ENCODE data around the gene NARF.

The NARF gene

GRCh38 chr17:82465023-82465603, 6.6 kb downstream of the NARF start:
- DNase-seq, result no peak
- peaks cover 2% of the 10 kb centered on the region for H3K9me3 ChIP-seq (ENCODE audit: insufficient read depth, low read depth, low read length)
- no peak overlapping the region for H2AFZ ChIP-seq (ENCODE audit: insufficient read depth, low read length, poor library complexity)
- no peak overlapping the region for H3K14ac ChIP-seq (ENCODE audit: low read length)
- no peak overlapping the region for H2BK5ac ChIP-seq (ENCODE audit: low read depth, low read length, poor library complexity)
- no peak overlapping the region for H3K4me2 ChIP-seq (ENCODE audit: low read length)
- no peaks in the 10 kb centered on the region for H3K79me2 ChIP-seq (ENCODE audit: control insufficient read depth, insufficient read depth, low read length, poor library complexity)
- no peak overlapping the region for H2BK120ac ChIP-seq (ENCODE audit: insufficient read depth, low read length, poor library complexity)
- no peak overlapping the region for H3K18ac ChIP-seq (ENCODE audit: low read length)
- H2AK5ac ChIP-seq (ENCODE audit: low read length), result no peak overlapping the region
- no peak overlapping the region for H4K91ac ChIP-seq (ENCODE audit: low read depth, low read length)
- H3K27ac ChIP-seq (ENCODE audit: low read depth, low read length), result no peak overlapping the region
- no peaks in the 10 kb centered on the region for H3K27me3 ChIP-seq (ENCODE audit: insufficient read depth, low read length)
- no peaks in the 10 kb centered on the region for H3K4me1 ChIP-seq (ENCODE audit: control insufficient read depth in 1 of 2, insufficient read depth in 2 of 2, low read length in 2 of 2)
- H3K4ac ChIP-seq (ENCODE audit: low read depth, low read length), result no peak overlapping the region
- peaks cover 47 to 54% of the 10 kb centered on the region in 2 experiments for H3K36me3 ChIP-seq (ENCODE audit: control insufficient read depth in 1 of 2, insufficient read depth in 2 of 2, low read length in 2 of 2)
- no CpG with 5 or more reads among the region's 7 CpGs for WGBS (ENCODE audit: extremely low coverage, insufficient coverage, insufficient read length)
- H3K23ac ChIP-seq (ENCODE audit: low read length), result no peak overlapping the region
- H4K12ac ChIP-seq (ENCODE audit: low read depth, low read length), result no peak overlapping the region
- no peak overlapping the region for H3K4me3 ChIP-seq (ENCODE audit: low read depth, low read length)
- H3K79me1 ChIP-seq (ENCODE audit: low read length), result no peaks in the 10 kb centered on the region
- no peak overlapping the region for H4K8ac ChIP-seq (ENCODE audit: low read depth, low read length)
- H3K9ac ChIP-seq (ENCODE audit: low read length), result no peak overlapping the region
- H2BK12ac ChIP-seq (ENCODE audit: low read length), result no peak overlapping the region

- no CpG with 5 or more reads among the region's 7 CpGs for WGBS (ENCODE audit: extremely low coverage, insufficient coverage, insufficient read length)
- H3K27ac ChIP-seq (ENCODE audit: low read depth, low read length), result no peak overlapping the region
These were observed 10.2 kb downstream of the NARF start for GRCh38 chr17:82468692-82469091.

GRCh38 chr17:82470065-82470464, 11.5 kb downstream of the NARF start:
- Histone ChIP-seq H3K27ac (ENCODE audit: low read depth, low read length) (no peak overlapping the region), H3K4me2 (ENCODE audit: low read length) (no peak overlapping the region), H3K9ac (ENCODE audit: low read length) (no peak overlapping the region), H2BK120ac (ENCODE audit: insufficient read depth, low read length, poor library complexity) (no peak overlapping the region), H3K36me3 (ENCODE audit: control insufficient read depth in 1 of 2, insufficient read depth in 2 of 2, low read length in 2 of 2) (peaks cover 31 to 43% of the 10 kb centered on the region in 2 experiments), H4K8ac (ENCODE audit: low read depth, low read length) (no peak overlapping the region), H3K14ac (ENCODE audit: low read length) (no peak overlapping the region), H2AFZ (ENCODE audit: insufficient read depth, low read length, poor library complexity) (no peak overlapping the region), H3K4me1 (ENCODE audit: control insufficient read depth in 1 of 2, insufficient read depth in 2 of 2, low read length in 2 of 2) (no peaks in the 10 kb centered on the region), H2BK12ac (ENCODE audit: low read length) (no peak overlapping the region), H3K23ac (ENCODE audit: low read length) (no peak overlapping the region), H3K79me2 (ENCODE audit: control insufficient read depth, insufficient read depth, low read length, poor library complexity) (no peaks in the 10 kb centered on the region), H3K79me1 (ENCODE audit: low read length) (no peaks in the 10 kb centered on the region), H4K12ac (ENCODE audit: low read depth, low read length) (no peak overlapping the region), H3K4ac (ENCODE audit: low read depth, low read length) (no peak overlapping the region), H4K91ac (ENCODE audit: low read depth, low read length) (no peak overlapping the region), H2AK5ac (ENCODE audit: low read length) (no peak overlapping the region), H3K9me3 (ENCODE audit: insufficient read depth, low read depth, low read length) (peaks cover 2% of the 10 kb centered on the region), H3K18ac (ENCODE audit: low read length) (no peak overlapping the region), H2BK5ac (ENCODE audit: low read depth, low read length, poor library complexity) (no peak overlapping the region), H3K27me3 (ENCODE audit: insufficient read depth, low read length) (no peaks in the 10 kb centered on the region), H3K4me3 (ENCODE audit: low read depth, low read length) (no peak overlapping the region)
- no CpG with 5 or more reads among the region's 7 CpGs for WGBS (ENCODE audit: extremely low coverage, insufficient coverage, insufficient read length)
- no peak for DNase-seq

More at GRCh38 chr17:82468692-82469091, 10.2 kb downstream of the NARF start:
- Histone ChIP-seq H3K4ac (ENCODE audit: low read depth, low read length) (no peak overlapping the region), H3K79me2 (ENCODE audit: control insufficient read depth, insufficient read depth, low read length, poor library complexity) (no peaks in the 10 kb centered on the region), H3K4me1 (ENCODE audit: control insufficient read depth in 1 of 2, insufficient read depth in 2 of 2, low read length in 2 of 2) (no peaks in the 10 kb centered on the region), H4K8ac (ENCODE audit: low read depth, low read length) (no peak overlapping the region), H3K9ac (ENCODE audit: low read length) (no peak overlapping the region), H3K23ac (ENCODE audit: low read length) (no peak overlapping the region), H4K91ac (ENCODE audit: low read depth, low read length) (no peak overlapping the region), H2BK120ac (ENCODE audit: insufficient read depth, low read length, poor library complexity) (no peak overlapping the region), H3K36me3 (ENCODE audit: control insufficient read depth in 1 of 2, insufficient read depth in 2 of 2, low read length in 2 of 2) (peaks cover 39 to 50% of the 10 kb centered on the region in 2 experiments), H2AFZ (ENCODE audit: insufficient read depth, low read length, poor library complexity) (no peak overlapping the region), H3K27me3 (ENCODE audit: insufficient read depth, low read length) (no peaks in the 10 kb centered on the region), H3K9me3 (ENCODE audit: insufficient read depth, low read depth, low read length) (peaks cover 2% of the 10 kb centered on the region), H3K79me1 (ENCODE audit: low read length) (no peaks in the 10 kb centered on the region), H3K4me2 (ENCODE audit: low read length) (no peak overlapping the region), H3K4me3 (ENCODE audit: low read depth, low read length) (no peak overlapping the region), H2BK5ac (ENCODE audit: low read depth, low read length, poor library complexity) (no peak overlapping the region), H2AK5ac (ENCODE audit: low read length) (no peak overlapping the region), H3K18ac (ENCODE audit: low read length) (no peak overlapping the region), H4K12ac (ENCODE audit: low read depth, low read length) (no peak overlapping the region), H3K14ac (ENCODE audit: low read length) (no peak overlapping the region), H2BK12ac (ENCODE audit: low read length) (no peak overlapping the region)
- DNase-seq, result no peak

- no peaks in the 10 kb centered on the region for H3K79me2 ChIP-seq (ENCODE audit: control insufficient read depth, insufficient read depth, low read length, poor library complexity)
- H4K91ac ChIP-seq (ENCODE audit: low read depth, low read length), result no peak overlapping the region
- no peak for DNase-seq
- H3K9me3 ChIP-seq (ENCODE audit: insufficient read depth, low read depth, low read length), result peaks cover 2% of the 10 kb centered on the region
- H3K9ac ChIP-seq (ENCODE audit: low read length), result no peak overlapping the region
- no peak overlapping the region for H2BK120ac ChIP-seq (ENCODE audit: insufficient read depth, low read length, poor library complexity)
- H2BK5ac ChIP-seq (ENCODE audit: low read depth, low read length, poor library complexity), result no peak overlapping the region
- H3K18ac ChIP-seq (ENCODE audit: low read length), result no peak overlapping the region
- no peak overlapping the region for H4K12ac ChIP-seq (ENCODE audit: low read depth, low read length)
- H3K79me1 ChIP-seq (ENCODE audit: low read length), result no peaks in the 10 kb centered on the region
- H3K4ac ChIP-seq (ENCODE audit: low read depth, low read length), result no peak overlapping the region
- no peaks in the 10 kb centered on the region for H3K4me1 ChIP-seq (ENCODE audit: control insufficient read depth in 1 of 2, insufficient read depth in 2 of 2, low read length in 2 of 2)
- H2BK12ac ChIP-seq (ENCODE audit: low read length), result no peak overlapping the region
- peaks cover 31 to 54% of the 10 kb centered on the region in 2 experiments for H3K36me3 ChIP-seq (ENCODE audit: control insufficient read depth in 1 of 2, insufficient read depth in 2 of 2, low read length in 2 of 2)
- no peak overlapping the region for H2AK5ac ChIP-seq (ENCODE audit: low read length)
- H2AFZ ChIP-seq (ENCODE audit: insufficient read depth, low read length, poor library complexity), result no peak overlapping the region
- no peak overlapping the region for H3K23ac ChIP-seq (ENCODE audit: low read length)
- H4K8ac ChIP-seq (ENCODE audit: low read depth, low read length), result no peak overlapping the region
- no CpG with 5 or more reads among the region's 11 CpGs for WGBS (ENCODE audit: extremely low coverage, insufficient coverage, insufficient read length)
- no peak overlapping the region for H3K14ac ChIP-seq (ENCODE audit: low read length)
- no peak overlapping the region for H3K4me2 ChIP-seq (ENCODE audit: low read length)
- H3K27ac ChIP-seq (ENCODE audit: low read depth, low read length), result no peak overlapping the region
- H3K4me3 ChIP-seq (ENCODE audit: low read depth, low read length), result no peak overlapping the region
- H3K27me3 ChIP-seq (ENCODE audit: insufficient read depth, low read length), result no peaks in the 10 kb centered on the region
These were observed 15.9 kb downstream of the NARF start for GRCh38 chr17:82474223-82475010.

Data from trophoblast cell (in vitro differentiated cells and primary cell).